Central memory CD8-positive, alpha-beta T cell (primary cell): Measurements from ENCODE around the gene PCNX1.
"Not testable (repeated sequence)": the region's sequence is repeated elsewhere in the genome, so short reads cannot be mapped to it uniquely, and the experiment has no call there.

Source experiments
- ATAC-seq: fragments of 150-1000 bp; cut with Tn5 transposase; replicated peaks from 2 replicates; pipeline ENCODE4 v1.10.0; 2022; ENCODE audit warnings: mild to moderate bottlenecking, moderate FRiP score, moderate number of reproducible peaks; ENCODE audit not compliant: poor library complexity, severe bottlenecking; ENCODE audit errors: extremely low read depth
- DNase-seq, 2 donors: peaks; one replicate each; pipeline ENCODE4 v3.0.0; 2021; ENCODE audit warnings: low spot score in 2 of 2
- H3K27ac Mint-ChIP-seq: one replicate; pipeline ENCODE4 v1.8.0; 2022; ENCODE audit warnings: low read depth, mild to moderate bottlenecking, moderate library complexity, mixed read lengths
- H3K27me3 Mint-ChIP-seq: one replicate; pipeline ENCODE4 v1.8.0; 2022; ENCODE audit warnings: mixed read lengths
- H3K36me3 Mint-ChIP-seq: one replicate; pipeline ENCODE4 v1.8.0; 2022; ENCODE audit warnings: mild to moderate bottlenecking, moderate library complexity, mixed read lengths; ENCODE audit not compliant: insufficient read depth
- H3K4me1 Mint-ChIP-seq: one replicate; pipeline ENCODE4 v1.8.0; 2022; ENCODE audit warnings: mixed read lengths
- H3K4me3 Mint-ChIP-seq: one replicate; pipeline ENCODE4 v1.8.0; 2022; ENCODE audit warnings: mild to moderate bottlenecking, moderate library complexity, mixed read lengths
- H3K9me3 Mint-ChIP-seq: one replicate; pipeline ENCODE4 v1.8.0; 2022; ENCODE audit warnings: mixed read lengths

Gene PCNX1

DNA sequence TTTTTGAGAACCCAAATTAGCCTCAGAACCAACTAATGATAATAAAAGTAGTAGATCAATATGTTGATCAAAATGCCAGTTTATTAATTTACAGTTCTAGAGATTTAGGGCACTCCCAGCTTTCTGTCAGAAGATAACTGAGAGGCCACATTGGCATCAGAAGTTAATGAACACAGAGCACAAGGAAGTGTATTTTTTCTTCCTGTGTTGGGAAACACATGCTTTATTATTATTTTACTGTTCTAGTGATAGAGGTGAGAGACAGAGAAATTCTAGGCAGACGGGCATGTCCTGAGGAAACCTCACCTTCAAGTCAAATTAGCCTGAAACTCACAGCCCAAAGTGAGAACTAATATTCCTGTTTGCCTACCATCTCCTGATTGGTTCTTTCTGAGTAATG is 213.7 kb downstream of the PCNX1 start:
- Mint-ChIP-seq H3K27me3 (no peaks in the 10 kb centered on the region), H3K4me3 (no peak overlapping the region), H3K9me3 (no peaks in the 10 kb centered on the region), H3K27ac (no peak overlapping the region), H3K36me3 (peaks cover 13% of the 10 kb centered on the region), H3K4me1 (no peaks in the 10 kb centered on the region)
- ATAC-seq (no peak), DNase-seq (no peak)

DNA sequence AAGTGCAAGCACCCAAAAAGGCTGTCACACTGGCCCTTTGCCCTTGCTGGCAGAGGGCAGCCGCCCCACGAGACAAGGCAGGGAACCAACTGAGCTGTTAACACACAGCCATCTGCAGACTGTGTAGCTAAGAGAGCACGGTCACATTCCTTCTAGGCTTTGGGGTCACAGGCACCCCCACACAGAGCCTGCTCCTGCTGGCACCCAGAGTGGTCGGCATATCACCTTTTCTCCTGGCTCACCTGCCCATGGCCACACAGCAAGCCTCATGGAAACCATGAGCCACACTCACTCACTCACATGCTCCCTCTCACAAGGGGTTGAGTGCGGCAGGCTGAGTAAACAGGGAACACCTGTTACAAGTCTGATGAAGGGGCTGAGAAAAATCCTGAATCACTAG is 214.5 kb downstream of the PCNX1 start:
- ATAC-seq (no peak), DNase-seq (no peak)
- H3K27ac Mint-ChIP-seq = no peak overlapping the region
- peaks cover 12% of the 10 kb centered on the region for H3K36me3 Mint-ChIP-seq
- no peaks in the 10 kb centered on the region for H3K4me1 Mint-ChIP-seq
- no peaks in the 10 kb centered on the region for H3K9me3 Mint-ChIP-seq
- H3K27me3 Mint-ChIP-seq = no peaks in the 10 kb centered on the region
- H3K4me3 Mint-ChIP-seq = no peak overlapping the region

GRCh38 chr14:71122866-71123565 is 215.8 kb downstream of the PCNX1 start:
- Mint-ChIP-seq H3K4me3 (no peak overlapping the region), H3K9me3 (no peaks in the 10 kb centered on the region), H3K27ac (no peak overlapping the region), H3K36me3 (peaks cover 11% of the 10 kb centered on the region), H3K27me3 (no peaks in the 10 kb centered on the region), H3K4me1 (no peaks in the 10 kb centered on the region)
- DNase-seq = no peak
- no peak for ATAC-seq

DNA sequence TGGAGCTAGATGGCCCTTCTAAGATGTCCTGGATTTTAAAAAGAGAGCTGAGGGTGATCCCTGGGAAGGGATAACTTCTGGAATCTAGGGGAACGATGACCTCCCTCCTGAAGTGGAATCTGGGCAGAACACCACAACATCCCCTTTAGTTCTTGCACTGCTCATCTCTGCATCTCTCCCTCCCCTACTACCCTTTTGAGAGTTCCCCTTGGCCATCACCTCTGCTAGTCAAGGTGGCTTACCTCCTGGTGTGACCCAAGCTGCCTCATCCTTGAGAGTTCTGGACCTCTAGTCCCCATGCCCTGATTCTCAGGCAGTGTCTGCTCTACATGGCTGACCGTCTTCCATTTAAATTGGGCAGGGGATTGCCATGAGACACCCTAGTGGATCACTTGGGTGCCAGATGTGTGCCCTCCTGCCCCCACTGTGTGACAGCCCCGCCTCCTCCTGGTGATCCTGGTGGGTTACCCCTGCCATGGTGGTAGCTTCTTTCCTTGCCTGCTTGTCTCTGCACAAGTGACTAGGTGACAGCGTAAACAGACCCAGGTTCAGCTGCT is 216.4 kb downstream of the PCNX1 start:
- H3K36me3 Mint-ChIP-seq = peaks cover 9% of the 10 kb centered on the region
- no peaks in the 10 kb centered on the region for H3K9me3 Mint-ChIP-seq
- no peak for DNase-seq
- H3K4me1 Mint-ChIP-seq = no peaks in the 10 kb centered on the region
- H3K4me3 Mint-ChIP-seq = no peak overlapping the region
- no peak overlapping the region for H3K27ac Mint-ChIP-seq
- no peaks in the 10 kb centered on the region for H3K27me3 Mint-ChIP-seq
- no peak for ATAC-seq

DNA sequence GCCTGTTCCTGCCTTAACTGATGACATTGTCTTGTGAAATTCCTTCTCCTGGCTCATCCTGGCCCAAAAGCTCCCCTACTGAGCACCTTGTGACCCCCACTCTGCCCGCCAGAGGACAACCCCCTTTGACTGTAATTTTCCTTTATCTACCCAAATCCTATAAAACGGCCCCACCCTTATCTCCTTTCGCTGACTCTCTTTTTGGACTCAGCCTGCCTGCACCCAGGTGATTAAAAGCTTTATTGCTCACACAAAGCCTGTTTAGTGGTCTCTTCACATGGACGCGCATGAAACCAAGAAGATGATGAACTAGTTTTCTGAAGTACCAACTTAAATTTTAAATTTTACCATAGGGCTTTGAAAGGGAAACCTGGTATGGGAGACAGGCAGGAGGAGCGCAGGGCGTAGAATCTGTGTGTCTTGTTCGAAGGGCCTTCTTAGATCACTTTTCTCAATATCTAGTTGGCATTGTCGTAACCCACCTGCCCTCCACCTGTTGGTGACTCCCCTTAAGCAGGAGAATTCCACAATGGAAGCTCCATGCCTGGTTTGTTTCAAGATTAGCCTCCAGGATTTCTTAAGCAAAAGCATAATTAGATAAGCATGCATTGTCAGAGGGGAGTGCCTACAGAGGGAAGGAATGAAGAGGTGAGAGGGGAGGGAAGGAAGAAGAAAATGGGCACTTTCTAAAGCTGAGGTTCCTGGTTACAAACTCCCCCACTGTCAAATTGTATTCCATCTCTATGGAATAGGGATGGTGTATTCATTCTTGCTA is 222.6 kb downstream of the PCNX1 start:
- not testable (repeated sequence) for H3K36me3 Mint-ChIP-seq, H3K4me3 Mint-ChIP-seq, DNase-seq, H3K27ac Mint-ChIP-seq, H3K9me3 Mint-ChIP-seq, H3K27me3 Mint-ChIP-seq, H3K4me1 Mint-ChIP-seq
- ATAC-seq = peak; percentile 19

GRCh38 chr14:71130491-71131179 is 223.4 kb downstream of the PCNX1 start:
- H3K27ac Mint-ChIP-seq = no peak overlapping the region
- ATAC-seq (peak; percentile 24), DNase-seq (no peak)
- H3K4me1 Mint-ChIP-seq = peaks cover 10% of the 10 kb centered on the region
- no peaks in the 10 kb centered on the region for H3K9me3 Mint-ChIP-seq
- no peak overlapping the region for H3K4me3 Mint-ChIP-seq
- no peaks in the 10 kb centered on the region for H3K27me3 Mint-ChIP-seq
- peaks cover 4% of the 10 kb centered on the region for H3K36me3 Mint-ChIP-seq

DNA sequence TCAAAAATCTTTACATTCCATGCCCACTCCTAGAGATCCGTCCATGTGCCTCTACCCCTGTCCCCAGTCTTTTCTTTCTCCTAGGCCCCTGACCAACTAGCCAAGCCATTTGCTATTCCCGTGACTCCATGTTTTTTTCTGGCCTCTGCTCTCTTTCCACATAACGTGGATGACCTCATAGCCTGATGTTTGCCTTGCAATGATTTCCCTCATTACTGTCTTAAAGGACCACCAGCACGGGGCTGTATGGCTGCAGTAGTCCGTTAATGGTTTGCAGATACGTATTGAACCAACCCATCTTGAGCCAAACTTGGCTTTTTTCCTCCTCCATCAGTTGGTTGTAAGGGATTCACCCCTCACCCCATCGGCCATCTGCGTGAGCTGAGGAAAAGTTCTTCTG is 226.0 kb downstream of the PCNX1 start:
- Mint-ChIP-seq H3K9me3 (no peaks in the 10 kb centered on the region), H3K4me1 (peaks cover 10% of the 10 kb centered on the region), H3K4me3 (no peak overlapping the region), H3K27me3 (no peaks in the 10 kb centered on the region), H3K27ac (no peak overlapping the region), H3K36me3 (peaks cover 3% of the 10 kb centered on the region)
- DNase-seq (no peak), ATAC-seq (no peak)

DNA sequence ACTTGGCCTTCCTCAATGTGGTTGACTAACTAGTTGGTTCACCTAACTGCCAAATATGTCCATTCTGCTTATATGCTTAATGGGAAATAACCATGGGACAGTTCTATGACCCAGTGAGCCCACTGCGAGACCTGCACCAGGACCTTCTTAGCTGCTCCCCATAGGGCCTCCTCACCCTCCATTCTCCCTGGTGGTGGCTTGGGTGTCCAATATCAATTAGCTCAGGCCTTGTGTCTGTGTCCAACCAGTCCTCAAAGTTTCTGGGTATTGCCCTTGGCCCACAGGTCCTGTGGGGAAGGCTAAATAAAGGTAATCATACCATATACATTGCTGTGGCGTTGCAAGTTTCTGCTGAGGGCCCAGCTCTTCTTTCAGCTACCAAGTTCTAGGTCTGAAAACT is 228.2 kb downstream of the PCNX1 start:
- Mint-ChIP-seq H3K4me1 (peaks cover 7% of the 10 kb centered on the region), H3K4me3 (no peak overlapping the region), H3K36me3 (peaks cover 2% of the 10 kb centered on the region), H3K27ac (no peak overlapping the region), H3K27me3 (no peaks in the 10 kb centered on the region), H3K9me3 (no peaks in the 10 kb centered on the region)
- ATAC-seq = no peak
- DNase-seq = no peak

GRCh38 chr14:71135911-71136310 is 228.7 kb downstream of the PCNX1 start:
- no peak for ATAC-seq
- peaks cover 2% of the 10 kb centered on the region for H3K36me3 Mint-ChIP-seq
- no peak for DNase-seq
- H3K4me1 Mint-ChIP-seq = peaks cover 3% of the 10 kb centered on the region
- no peak overlapping the region for H3K4me3 Mint-ChIP-seq
- no peaks in the 10 kb centered on the region for H3K27me3 Mint-ChIP-seq
- H3K9me3 Mint-ChIP-seq = no peaks in the 10 kb centered on the region
- H3K27ac Mint-ChIP-seq = no peak overlapping the region

- DNase-seq (no peak), ATAC-seq (no peak)
- Mint-ChIP-seq H3K36me3 (peaks cover 2% of the 10 kb centered on the region), H3K4me3 (no peak overlapping the region), H3K9me3 (no peaks in the 10 kb centered on the region), H3K27me3 (no peaks in the 10 kb centered on the region), H3K27ac (no peak overlapping the region), H3K4me1 (no peaks in the 10 kb centered on the region)
These were observed 229.3 kb downstream of the PCNX1 start for GRCh38 chr14:71136386-71137060.

DNA sequence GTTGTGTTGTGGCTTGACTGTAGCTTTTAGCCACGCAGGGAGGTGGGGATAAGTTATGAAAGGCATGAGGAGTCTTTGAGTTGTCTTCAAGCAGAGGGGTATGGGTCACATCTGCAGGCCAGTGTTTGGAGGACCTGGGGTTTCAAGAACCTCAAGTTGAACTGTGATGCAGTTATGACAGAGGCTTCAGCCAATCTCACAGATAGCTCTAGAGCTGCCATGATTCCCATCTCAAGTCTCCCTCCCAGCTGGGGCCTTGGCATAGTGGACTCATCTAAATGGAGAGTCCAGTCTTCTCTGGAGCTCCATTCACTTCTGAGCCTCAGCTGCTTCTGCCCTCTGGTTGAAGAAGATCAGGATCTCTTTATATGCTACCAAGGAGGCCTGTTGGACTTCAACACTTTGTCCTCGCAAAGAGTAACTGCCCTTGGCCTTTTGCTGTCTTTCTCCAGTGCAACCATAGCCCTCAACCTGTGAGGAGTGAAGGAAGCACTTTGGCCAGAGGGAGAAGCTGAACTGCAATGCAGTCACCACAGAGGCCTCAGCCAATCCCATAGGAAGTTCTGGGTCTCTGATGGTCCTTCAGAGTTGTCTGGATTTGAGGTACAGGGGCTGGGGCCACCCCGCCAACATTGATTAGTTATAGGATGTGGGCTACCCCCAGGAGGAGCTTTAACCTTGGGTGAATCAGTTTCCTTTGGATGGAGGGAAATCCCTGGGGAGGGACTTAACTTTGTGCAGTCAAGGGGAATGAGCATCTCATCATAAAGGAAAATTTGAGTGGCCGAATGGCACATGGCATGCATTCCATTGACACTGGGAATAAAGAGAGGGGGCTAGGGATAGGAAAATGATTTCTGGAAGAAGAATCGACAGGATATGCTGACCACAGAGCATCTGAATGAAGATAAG is 230.5 kb downstream of the PCNX1 start:
- no peak for ATAC-seq
- Mint-ChIP-seq H3K27me3 (no peaks in the 10 kb centered on the region), H3K4me1 (peaks cover 9% of the 10 kb centered on the region), H3K36me3 (peaks cover 6% of the 10 kb centered on the region), H3K4me3 (no peak overlapping the region), H3K9me3 (no peaks in the 10 kb centered on the region), H3K27ac (no peak overlapping the region)
- DNase-seq = no peak
